Natural killer cell treated with Interleukin-12 subunit alpha and Interleukin-12 subunit beta and Interleukin-15 and Interleukin-18, amount 100 ng/mL, for 72 hours (primary cell): Measurements from ENCODE around the gene CACNA1H. TPM values are rescaled to one million over a fixed set of nuclear protein-coding genes. Genes with fewer than 3 reads are reported as not detected.
"Not testable (repeated sequence)": the region's sequence is repeated elsewhere in the genome, so short reads cannot be mapped to it uniquely, and the experiment has no call there.

Experiments used
- ATAC-seq, 2 donors: fragments of 150-1000 bp; cut with Tn5 transposase in 1 of 2; sonication (Bioruptor Pico), chemical (Tn5 transposase) in 1 of 2; 2 replicates each; pipeline ENCODE4 v1.10.0; 2021
- DNase-seq: peaks from one replicate; pipeline ENCODE4 v3.0.0; 2022; ENCODE audit warnings: low spot score
- H3K27ac Mint-ChIP-seq, 2 donors: 1 replicate in 1 of 2; 2 replicates in 1 of 2; pipeline ENCODE4 v1.8.0; 2022; ENCODE audit warnings: mixed read lengths in 2 of 2, mild to moderate bottlenecking in 1 of 2, moderate library complexity in 1 of 2
- H3K27me3 Mint-ChIP-seq, 2 donors: 1 replicate in 1 of 2; 2 replicates in 1 of 2; pipeline ENCODE4 v1.8.0; 2022; ENCODE audit warnings: mixed read lengths in 2 of 2
- H3K36me3 Mint-ChIP-seq: one replicate; pipeline ENCODE4 v1.8.0; 2022; ENCODE audit warnings: mixed read lengths
- H3K4me1 Mint-ChIP-seq, 2 donors: 1 replicate in 1 of 2; 2 replicates in 1 of 2; pipeline ENCODE4 v1.8.0; 2022; ENCODE audit warnings: low read depth in 2 of 2, mixed read lengths in 2 of 2, mild to moderate bottlenecking in 1 of 2
- H3K4me3 Mint-ChIP-seq: one replicate; pipeline ENCODE4 v1.8.0; 2022; ENCODE audit warnings: mixed read lengths
- H3K9me3 Mint-ChIP-seq: 2 replicates; pipeline ENCODE4 v1.8.0; 2022; ENCODE audit warnings: mixed read lengths
- total RNA-seq, 2 donors: library from RNA; stranded (reverse); gene quantifications; one replicate each; pipeline ENCODE4 v1.2.3, GENCODE V29; 2022

Gene CACNA1H
- total RNA-seq, 2 donors from 2014 or later: 0.21 to 0.31 TPM

DNA sequence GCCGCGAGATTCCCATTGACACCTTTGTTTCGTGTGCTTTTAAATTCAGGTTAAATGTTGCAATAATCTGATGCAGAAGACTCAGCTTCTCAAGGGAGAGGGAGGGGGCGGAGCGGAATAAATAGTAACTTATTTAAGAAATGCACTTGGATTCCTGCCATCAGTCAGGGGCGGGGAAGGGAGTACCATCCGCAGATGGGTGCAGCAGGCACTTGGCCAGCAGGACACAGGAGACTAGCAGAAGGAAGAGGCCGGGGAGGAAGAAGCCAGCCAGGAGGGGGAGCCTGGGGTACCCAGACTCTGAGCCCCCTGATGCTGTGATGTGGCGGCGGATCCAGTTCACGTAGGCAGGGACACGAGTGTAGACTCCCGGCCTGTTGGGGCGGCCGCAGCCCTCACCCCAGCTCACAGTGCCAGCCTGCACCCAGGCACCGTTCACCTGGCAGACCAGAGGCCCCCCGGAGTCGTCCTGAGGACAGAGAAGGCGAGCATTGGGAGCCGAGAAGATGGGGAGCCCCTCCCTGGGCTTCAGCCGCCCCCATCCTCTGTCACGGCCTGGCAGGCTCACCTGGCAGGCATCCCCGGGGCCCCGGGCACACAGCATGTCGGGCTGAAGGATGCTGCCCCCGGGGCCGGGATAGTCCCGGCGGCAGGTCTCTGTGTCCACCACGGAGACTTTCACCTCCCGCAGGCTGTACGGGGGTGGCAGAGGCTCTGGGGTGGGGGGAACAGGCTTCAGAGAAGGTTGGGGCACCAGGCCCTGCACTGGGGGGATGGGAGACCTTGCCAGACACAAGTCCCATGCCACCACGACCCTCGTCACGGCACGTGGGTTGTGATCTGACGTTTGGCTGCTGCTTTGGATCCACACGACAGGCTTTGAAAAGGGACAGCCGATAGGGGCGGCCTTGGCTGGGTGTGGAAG, 69.0 kb downstream of the CACNA1H start:
- Mint-ChIP-seq H3K27ac (no peak overlapping the region), H3K36me3 (no peaks in the 10 kb centered on the region), H3K9me3 (no peaks in the 10 kb centered on the region), H3K4me3 (no peak overlapping the region), H3K4me1 (no peaks in the 10 kb centered on the region), H3K27me3 (no peaks in the 10 kb centered on the region)
- no peak for ATAC-seq
- no peak for DNase-seq

DNA sequence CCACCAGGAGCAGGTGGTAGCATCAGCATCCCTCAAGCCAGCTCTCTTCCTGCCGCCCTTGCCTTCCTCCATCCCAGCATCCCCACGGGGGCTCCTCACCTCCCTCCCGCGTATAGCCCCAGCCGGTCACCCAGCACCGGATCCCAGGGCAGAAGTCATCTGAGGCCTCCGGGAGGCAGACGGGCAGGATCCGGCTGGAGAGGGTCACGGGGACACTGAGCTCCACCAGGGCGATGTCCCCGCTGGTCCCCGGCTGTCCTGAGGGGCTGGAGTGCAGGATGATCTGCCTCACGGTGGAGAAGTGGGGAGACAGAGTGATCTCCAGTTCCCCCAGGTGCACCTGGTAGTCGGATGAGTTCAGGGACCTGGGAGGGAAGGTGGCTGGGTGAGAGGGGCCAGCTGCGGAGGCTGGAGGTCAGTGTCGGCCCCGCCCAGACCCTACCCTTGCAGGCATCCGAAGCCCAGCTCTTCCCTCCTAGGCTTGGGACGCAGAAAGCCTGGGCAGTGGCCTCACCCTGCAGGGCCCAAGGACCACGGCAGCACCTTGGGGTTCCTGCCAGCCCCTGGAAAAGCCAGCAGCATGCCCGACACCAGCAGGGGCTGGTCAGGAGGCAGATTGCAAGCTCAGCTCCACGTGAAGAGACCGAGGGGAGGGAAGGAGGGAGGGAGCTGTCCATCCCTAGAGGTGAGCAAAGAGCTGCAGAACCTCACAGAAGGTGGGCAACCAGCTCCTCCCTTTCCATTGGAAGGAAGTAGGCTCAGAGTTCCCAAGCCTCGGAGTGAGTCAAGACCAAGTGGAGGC, 69.8 kb downstream of the CACNA1H start:
- H3K4me3 Mint-ChIP-seq: no peak overlapping the region
- H3K4me1 Mint-ChIP-seq: no peaks in the 10 kb centered on the region
- no peaks in the 10 kb centered on the region for H3K36me3 Mint-ChIP-seq
- DNase-seq: no peak
- no peaks in the 10 kb centered on the region for H3K9me3 Mint-ChIP-seq
- no peak for ATAC-seq
- no peak overlapping the region for H3K27ac Mint-ChIP-seq
- H3K27me3 Mint-ChIP-seq: no peaks in the 10 kb centered on the region

DNA sequence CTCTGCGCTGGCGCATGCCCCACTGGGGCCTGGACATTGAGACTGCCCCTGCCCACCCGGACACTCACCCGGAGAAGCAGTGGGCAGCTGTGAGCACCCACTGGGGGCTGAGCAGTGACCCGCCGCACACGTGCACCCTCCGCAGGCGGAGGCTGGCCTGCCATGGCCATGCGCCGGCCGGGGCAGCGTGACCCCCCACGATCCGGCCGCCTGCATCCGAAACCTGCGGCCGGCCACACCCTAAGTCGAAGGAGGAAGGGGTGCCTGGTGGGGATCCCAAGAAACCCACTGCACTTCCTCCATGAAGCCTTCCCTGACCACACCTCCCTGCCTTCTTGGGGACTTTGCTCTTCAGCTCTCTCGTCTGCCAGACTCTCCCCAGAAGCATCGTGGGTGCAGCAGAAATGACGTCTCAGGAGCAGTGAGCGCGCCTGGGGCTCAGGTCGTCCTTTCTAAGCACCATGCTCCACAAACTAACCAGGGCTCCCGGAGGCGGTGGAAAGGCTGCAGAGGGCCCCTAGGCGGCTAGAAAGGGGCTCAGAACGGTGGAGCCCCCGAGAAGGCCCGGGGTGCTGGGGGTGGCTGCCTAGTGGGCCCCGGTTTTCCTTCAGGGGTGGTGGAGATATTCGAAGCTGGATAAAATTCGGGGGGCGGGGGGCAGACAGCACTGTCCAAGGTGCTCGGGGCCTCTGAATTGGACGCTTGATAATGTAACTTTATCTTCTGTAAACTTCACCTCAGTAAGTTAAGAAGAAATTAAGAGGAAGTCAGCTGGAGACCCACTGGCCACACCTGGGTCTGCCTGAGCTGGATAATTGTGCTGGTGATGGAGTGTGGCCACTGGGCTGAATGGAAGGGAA, 70.7 kb downstream of the CACNA1H start:
- no peak overlapping the region for H3K4me3 Mint-ChIP-seq
- DNase-seq (no peak), ATAC-seq (no peak)
- no peaks in the 10 kb centered on the region for H3K9me3 Mint-ChIP-seq
- no peaks in the 10 kb centered on the region for H3K36me3 Mint-ChIP-seq
- no peaks in the 10 kb centered on the region for H3K4me1 Mint-ChIP-seq
- H3K27ac Mint-ChIP-seq: no peak overlapping the region
- H3K27me3 Mint-ChIP-seq: no peaks in the 10 kb centered on the region

DNA sequence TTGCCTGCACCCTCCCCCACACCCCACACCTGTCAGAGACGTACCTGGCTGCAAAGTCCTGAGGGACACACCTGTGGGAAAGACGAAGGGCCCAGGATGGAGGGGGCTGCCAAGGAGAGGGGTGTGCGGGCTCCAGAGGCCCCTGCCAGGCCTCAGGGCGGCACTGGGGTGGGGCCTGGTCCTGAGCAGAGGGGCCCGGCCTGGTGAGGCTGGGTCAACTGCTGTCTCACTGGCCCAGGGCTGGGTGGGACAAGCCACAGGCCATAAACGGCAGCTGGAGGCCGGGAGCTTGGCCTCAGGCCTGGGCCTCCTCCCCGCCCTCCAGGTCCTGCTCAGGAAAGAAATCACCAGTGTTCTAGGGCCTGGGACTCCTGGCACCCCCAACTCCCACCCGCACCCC, 71.7 kb downstream of the CACNA1H start:
- Mint-ChIP-seq H3K4me3 (no peak overlapping the region), H3K4me1 (no peaks in the 10 kb centered on the region), H3K27me3 (no peaks in the 10 kb centered on the region), H3K27ac (no peak overlapping the region), H3K36me3 (no peaks in the 10 kb centered on the region), H3K9me3 (no peaks in the 10 kb centered on the region)
- DNase-seq: no peak
- ATAC-seq: no peak

DNA sequence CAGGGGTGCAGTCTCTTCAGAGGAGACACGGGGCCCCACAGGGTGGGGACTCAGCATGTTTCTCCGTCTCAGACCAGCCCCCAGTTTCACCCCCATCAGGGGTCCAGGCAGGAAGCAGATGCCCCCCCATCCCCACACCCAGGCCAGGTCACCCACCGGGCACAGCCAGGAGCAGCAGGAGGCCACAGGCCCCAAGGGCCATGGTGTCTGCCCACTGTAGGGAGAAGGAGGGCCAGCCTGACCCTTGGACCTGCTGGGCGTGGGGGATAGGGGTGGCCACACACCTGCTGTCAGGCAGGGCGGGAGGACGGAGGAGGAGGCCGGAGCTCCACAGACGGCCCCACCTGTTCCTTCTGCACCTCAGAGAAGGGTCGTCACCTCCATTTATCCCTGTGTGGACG, 72.1 kb downstream of the CACNA1H start, which contains the start of gene TPSG1:
TSS of gene TPSG1 (minus strand) at position 218 of the 401 bp plus-strand sequence. CDS start at position 202, 16 bp downstream.
- no peak for DNase-seq
- no peak for ATAC-seq
- H3K9me3 Mint-ChIP-seq: no peaks in the 10 kb centered on the region
- H3K4me3 Mint-ChIP-seq: no peak within 1 kb of the TSS
- H3K27ac Mint-ChIP-seq: no peak within 1 kb of the TSS
- no peaks in the 10 kb centered on the region for H3K27me3 Mint-ChIP-seq
- no peaks in the 10 kb centered on the region for H3K4me1 Mint-ChIP-seq
- H3K36me3 Mint-ChIP-seq: no peaks in the 10 kb centered on the region

DNA sequence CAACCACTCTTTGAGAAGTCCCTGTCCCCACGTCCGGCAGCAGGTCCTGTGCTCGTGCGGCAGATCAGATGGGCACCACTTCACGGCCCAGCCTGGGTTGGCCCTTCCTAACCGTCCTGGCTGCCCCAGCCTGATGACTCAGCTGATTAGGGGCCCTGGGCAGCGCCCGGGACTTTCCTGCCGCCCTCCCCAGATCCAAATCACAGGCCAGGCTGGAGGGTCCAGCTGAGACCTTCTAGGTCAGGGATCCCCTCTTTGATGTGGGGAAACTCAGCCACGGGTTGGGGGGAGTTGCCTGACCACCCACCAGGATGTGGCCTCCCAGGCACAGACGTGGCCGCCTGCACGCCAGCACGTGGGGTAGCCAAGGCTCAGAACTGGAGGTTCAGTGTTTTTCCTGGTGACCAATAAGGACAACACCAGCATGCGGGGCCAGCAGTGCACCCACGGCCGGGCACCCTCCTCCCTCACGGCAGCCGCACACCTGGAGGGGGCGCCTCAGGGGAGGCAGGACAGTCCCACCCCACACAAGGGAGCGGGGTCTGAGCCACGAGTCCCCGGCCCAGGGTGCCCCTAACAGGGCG, 72.9 kb downstream of the CACNA1H start:
- not testable (repeated sequence) for H3K4me1 Mint-ChIP-seq, H3K27me3 Mint-ChIP-seq, H3K4me3 Mint-ChIP-seq, H3K27ac Mint-ChIP-seq, H3K36me3 Mint-ChIP-seq, H3K9me3 Mint-ChIP-seq
- DNase-seq: peak; percentile 58
- ATAC-seq: peak in 1 of 2 donors; percentile 46

DNA sequence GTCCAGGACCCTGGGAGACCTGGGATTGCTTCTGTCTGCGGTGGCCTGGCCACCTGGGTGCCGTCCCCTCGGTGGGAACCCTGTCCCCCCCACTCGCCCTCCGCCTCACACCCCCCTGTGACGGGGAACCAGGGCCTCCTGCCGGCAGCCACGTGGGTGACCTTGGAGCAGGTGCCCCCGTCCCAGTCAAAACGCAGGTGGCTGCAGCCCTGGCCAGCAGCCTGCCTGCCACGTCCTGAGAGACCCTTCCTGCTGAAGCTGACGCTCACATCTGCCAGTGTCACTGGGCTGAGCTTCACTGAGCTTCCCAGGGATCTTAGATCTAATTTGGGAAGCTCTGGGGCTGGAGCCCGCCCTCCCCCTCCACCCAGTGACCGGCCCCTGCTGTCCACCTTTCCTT, 73.8 kb downstream of the CACNA1H start:
- not testable (repeated sequence) for H3K4me3 Mint-ChIP-seq, H3K36me3 Mint-ChIP-seq, ATAC-seq, H3K27me3 Mint-ChIP-seq, H3K4me1 Mint-ChIP-seq, H3K27ac Mint-ChIP-seq, H3K9me3 Mint-ChIP-seq
- peak; percentile 42 for DNase-seq

DNA sequence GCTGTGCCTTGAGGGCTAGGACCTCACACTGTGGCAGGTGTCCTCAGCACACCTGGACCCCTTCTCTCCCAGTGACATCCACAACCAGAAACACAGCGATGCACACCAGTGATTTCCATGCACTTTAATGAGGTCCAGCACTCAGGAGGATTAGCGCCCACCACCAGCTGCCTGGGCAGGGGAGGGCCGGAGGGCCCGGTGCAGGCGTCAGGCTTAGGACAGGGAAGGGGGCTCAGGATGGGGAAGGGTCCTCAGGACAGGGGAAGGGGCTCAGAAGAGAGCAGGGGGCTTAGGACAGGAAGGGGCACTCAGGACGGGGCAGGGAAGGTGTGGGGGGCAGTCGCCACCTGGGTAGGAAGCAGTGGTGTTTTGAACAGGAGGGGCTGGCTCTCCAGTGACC, 75.3 kb downstream of the CACNA1H start:
- not testable (repeated sequence) for H3K27me3 Mint-ChIP-seq, DNase-seq, ATAC-seq, H3K36me3 Mint-ChIP-seq, H3K4me3 Mint-ChIP-seq, H3K27ac Mint-ChIP-seq, H3K4me1 Mint-ChIP-seq, H3K9me3 Mint-ChIP-seq

DNA sequence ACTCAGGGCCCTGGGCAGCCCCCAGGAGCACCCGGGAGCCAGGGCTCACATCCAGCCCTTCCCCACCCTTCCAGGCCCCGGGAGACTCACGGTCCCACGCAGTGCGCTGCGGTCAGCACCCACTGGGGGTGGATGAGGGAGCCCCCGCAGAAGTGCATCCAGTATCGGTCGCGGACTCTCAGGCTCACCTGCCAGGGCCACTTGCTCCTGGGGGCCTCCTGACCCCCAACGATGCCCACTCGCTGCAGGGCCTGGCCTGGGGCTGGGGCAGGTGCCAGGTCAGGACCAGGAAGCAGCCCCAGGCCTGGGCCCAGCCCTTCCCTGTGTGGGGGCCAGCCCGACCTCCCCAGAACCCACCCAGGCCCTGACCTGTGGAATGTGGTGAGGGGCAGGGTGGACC, 76.6 kb downstream of the CACNA1H start:
- peak; percentile 39 for DNase-seq
- H3K4me1 Mint-ChIP-seq, H3K27me3 Mint-ChIP-seq, H3K9me3 Mint-ChIP-seq, H3K4me3 Mint-ChIP-seq, H3K36me3 Mint-ChIP-seq, H3K27ac Mint-ChIP-seq, ATAC-seq: not testable (repeated sequence)

DNA sequence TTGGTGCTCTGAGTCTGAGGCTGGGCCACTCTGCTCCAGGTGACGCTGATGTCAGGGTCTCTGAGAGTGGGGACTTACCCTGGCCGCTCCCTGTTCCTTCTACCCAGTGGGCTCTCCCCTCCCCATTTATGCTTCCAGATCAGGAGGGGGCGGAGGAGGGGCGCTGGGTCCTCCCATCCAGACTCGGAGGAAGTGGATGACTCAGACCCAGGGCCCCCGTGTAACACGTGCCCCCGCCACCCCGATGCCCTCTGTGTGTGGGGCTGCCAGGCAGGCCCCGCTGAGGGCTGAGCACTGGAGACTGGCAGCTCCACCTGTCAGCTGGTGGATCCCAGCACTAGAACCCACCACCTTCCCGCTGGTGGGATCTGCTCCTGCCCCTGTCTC, 77.2 kb downstream of the CACNA1H start, which contains the start of gene TPSB2:
TSS of gene TPSB2 (minus strand) at position 101 of the 387 bp plus-strand sequence. CDS start 233 bp downstream, outside the sequence.
- not testable (repeated sequence) for H3K4me1 Mint-ChIP-seq, H3K27me3 Mint-ChIP-seq, ATAC-seq, H3K4me3 Mint-ChIP-seq, H3K9me3 Mint-ChIP-seq, DNase-seq, H3K36me3 Mint-ChIP-seq, H3K27ac Mint-ChIP-seq

DNA sequence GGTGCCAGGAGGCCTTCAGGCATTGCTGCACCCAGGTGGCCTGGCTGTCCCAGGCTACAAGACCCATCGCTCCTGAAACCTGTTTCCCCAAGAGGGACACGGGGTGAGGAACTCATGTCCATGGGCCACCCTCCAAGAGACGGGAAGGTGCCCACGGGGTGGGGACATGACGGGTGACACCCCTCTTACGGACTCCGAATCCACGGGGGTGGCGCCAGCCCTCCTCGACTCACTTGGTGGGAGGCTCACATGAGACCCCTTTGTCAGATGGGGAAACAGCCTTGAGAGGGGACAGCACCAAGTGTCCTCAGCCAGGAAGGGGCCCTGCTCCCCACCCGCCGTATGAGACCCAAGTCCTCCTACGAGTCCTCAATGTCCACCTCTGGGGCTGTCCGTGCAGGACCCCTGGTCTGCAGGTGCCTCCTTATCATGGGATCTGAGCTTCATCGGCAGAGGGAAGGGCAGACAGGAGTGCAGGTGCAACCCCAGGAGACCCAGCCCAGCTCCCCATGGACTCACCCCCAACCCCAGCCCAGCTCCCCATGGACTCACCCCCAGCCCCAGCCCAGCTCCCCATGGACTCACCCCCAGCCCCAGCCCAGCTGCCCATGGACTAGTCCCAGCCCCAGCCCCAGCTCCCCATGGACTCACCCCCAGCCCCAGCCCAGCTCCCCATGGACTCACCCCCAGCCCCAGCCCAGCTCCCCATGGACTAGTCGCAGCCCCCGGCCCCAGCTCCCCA, 77.7 kb downstream of the CACNA1H start:
- H3K4me1 Mint-ChIP-seq, H3K9me3 Mint-ChIP-seq, H3K4me3 Mint-ChIP-seq, ATAC-seq, H3K36me3 Mint-ChIP-seq, H3K27me3 Mint-ChIP-seq, H3K27ac Mint-ChIP-seq: not testable (repeated sequence)
- peak; percentile 34 for DNase-seq

DNA sequence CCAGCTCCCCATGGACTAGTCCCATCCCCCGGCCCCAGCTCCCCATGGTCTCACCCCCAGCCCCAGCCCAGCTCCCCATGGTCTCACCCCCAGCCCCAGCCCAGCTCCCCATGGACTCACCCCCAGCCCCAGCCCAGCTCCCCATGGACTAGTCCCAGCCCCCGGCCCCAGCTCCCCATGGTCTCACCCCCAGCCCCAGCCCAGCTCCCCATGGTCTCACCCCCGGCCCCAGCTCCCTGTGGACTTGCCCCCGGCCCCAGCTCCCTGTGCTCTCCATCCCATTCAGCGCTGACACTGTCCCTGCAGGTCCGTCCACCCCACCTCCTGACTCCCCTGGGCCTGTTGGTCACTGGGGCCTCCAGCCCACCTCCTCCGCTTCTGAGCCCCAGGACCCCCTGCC, 78.4 kb downstream of the CACNA1H start:
- H3K9me3 Mint-ChIP-seq, H3K4me1 Mint-ChIP-seq, H3K36me3 Mint-ChIP-seq, H3K27ac Mint-ChIP-seq, H3K4me3 Mint-ChIP-seq, DNase-seq, ATAC-seq, H3K27me3 Mint-ChIP-seq: not testable (repeated sequence)
